PFSK-1 (cell line): ENCODE results near the gene ARHGAP25.
A peak's percentile ranks its signal among the peaks of the same experiment; 100 is the strongest.

Source experiments
- FOXP2 ChIP-seq: optimal IDR thresholded peaks from 2 replicates; pipeline ENCODE3; 2011; ENCODE audit warnings: borderline replicate concordance, control low read depth, inconsistent platforms; ENCODE audit not compliant: insufficient read depth; ENCODE audit errors: extremely low read length, extremely low read depth
- POLR2AphosphoS5 ChIP-seq: IDR thresholded peaks from 2 replicates; pipeline ENCODE4 v1.6.1; 2012; ENCODE audit warnings: low read depth, mild to moderate bottlenecking, control low read depth, low read length, moderate library complexity
- SIN3A ChIP-seq: IDR thresholded peaks from 2 replicates; pipeline ENCODE4 v1.6.1; 2012; ENCODE audit warnings: mild to moderate bottlenecking, low read length, moderate library complexity, borderline replicate concordance; ENCODE audit not compliant: insufficient read depth
- TAF1 ChIP-seq: IDR thresholded peaks from 2 replicates; pipeline ENCODE4 v1.6.1; 2012; ENCODE audit warnings: low read length, control low read depth, borderline replicate concordance; ENCODE audit not compliant: insufficient read depth
- TF ChIP-seq, protein P1 (sequence below), 2 experiments: IDR thresholded peaks; 2 replicates each; pipeline versions ENCODE4 v1.6.1 to v1.8.0; 2011 to 2012; ENCODE audit warnings: low read depth in 2 of 2, low read length in 2 of 2, control low read depth in 1 of 2, inconsistent platforms in 1 of 2, mild to moderate bottlenecking in 1 of 2, moderate library complexity in 1 of 2; ENCODE audit not compliant: insufficient read depth in 1 of 2

The ARHGAP25 gene

DNA sequence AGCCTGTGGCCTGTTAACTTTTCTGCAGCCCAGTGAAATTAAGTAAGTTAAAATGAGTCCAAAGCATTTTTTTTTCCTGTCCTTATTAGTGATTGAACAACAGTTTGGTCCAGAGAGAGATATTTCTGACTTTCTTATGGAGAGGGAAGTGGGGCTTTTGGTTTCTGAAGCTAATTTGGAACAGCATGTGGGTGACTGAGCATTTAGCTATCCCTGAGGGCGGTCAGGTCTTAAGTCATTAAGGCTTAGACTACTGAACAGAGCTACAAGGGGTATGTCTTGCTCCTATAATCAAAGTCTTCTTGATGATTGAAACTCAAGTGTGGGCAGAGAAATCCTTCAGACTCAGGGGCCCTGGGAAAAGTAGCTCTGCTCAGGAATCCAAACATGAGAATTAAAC, 14.0 kb downstream of the ARHGAP25 start:
- no peak for TF ChIP-seq TAF1
- TF ChIP-seq, protein P1, sequence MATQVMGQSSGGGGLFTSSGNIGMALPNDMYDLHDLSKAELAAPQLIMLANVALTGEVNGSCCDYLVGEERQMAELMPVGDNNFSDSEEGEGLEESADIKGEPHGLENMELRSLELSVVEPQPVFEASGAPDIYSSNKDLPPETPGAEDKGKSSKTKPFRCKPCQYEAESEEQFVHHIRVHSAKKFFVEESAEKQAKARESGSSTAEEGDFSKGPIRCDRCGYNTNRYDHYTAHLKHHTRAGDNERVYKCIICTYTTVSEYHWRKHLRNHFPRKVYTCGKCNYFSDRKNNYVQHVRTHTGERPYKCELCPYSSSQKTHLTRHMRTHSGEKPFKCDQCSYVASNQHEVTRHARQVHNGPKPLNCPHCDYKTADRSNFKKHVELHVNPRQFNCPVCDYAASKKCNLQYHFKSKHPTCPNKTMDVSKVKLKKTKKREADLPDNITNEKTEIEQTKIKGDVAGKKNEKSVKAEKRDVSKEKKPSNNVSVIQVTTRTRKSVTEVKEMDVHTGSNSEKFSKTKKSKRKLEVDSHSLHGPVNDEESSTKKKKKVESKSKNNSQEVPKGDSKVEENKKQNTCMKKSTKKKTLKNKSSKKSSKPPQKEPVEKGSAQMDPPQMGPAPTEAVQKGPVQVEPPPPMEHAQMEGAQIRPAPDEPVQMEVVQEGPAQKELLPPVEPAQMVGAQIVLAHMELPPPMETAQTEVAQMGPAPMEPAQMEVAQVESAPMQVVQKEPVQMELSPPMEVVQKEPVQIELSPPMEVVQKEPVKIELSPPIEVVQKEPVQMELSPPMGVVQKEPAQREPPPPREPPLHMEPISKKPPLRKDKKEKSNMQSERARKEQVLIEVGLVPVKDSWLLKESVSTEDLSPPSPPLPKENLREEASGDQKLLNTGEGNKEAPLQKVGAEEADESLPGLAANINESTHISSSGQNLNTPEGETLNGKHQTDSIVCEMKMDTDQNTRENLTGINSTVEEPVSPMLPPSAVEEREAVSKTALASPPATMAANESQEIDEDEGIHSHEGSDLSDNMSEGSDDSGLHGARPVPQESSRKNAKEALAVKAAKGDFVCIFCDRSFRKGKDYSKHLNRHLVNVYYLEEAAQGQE (IDR thresholded peaks at IDR 0.05; ENCODE audit: insufficient read depth in 1 of 2, low read depth in 2 of 2, low read length in 2 of 2), result no peak
- no peak for TF ChIP-seq POLR2AphosphoS5
- no peak for TF ChIP-seq SIN3A
- TF ChIP-seq FOXP2, result no peak

DNA sequence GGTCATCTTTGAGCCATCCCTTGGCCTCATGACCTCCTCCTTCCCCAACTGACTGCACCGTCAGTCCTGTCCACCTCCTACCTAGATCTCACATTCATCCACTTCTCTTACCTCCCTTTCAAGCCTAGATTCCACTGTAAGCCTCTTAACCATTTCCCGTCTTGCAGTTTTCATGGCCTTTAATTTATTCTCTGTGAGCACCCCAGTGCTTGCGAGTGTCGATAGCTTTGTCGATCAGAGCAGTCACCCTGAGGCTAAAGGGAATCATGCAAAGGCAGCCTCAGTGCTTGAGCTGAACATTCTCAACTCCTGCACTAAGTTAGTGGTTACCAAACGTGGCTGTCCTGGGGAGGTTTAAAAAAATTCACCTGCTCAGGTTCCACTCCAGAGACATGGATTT, 14.7 kb downstream of the ARHGAP25 start:
- TF ChIP-seq FOXP2, result no peak
- TF ChIP-seq, protein P1 (IDR thresholded peaks at IDR 0.05; ENCODE audit: insufficient read depth in 1 of 2, low read depth in 2 of 2, low read length in 2 of 2), result no peak
- TF ChIP-seq TAF1, result no peak
- TF ChIP-seq SIN3A, result no peak
- no peak for TF ChIP-seq POLR2AphosphoS5

DNA sequence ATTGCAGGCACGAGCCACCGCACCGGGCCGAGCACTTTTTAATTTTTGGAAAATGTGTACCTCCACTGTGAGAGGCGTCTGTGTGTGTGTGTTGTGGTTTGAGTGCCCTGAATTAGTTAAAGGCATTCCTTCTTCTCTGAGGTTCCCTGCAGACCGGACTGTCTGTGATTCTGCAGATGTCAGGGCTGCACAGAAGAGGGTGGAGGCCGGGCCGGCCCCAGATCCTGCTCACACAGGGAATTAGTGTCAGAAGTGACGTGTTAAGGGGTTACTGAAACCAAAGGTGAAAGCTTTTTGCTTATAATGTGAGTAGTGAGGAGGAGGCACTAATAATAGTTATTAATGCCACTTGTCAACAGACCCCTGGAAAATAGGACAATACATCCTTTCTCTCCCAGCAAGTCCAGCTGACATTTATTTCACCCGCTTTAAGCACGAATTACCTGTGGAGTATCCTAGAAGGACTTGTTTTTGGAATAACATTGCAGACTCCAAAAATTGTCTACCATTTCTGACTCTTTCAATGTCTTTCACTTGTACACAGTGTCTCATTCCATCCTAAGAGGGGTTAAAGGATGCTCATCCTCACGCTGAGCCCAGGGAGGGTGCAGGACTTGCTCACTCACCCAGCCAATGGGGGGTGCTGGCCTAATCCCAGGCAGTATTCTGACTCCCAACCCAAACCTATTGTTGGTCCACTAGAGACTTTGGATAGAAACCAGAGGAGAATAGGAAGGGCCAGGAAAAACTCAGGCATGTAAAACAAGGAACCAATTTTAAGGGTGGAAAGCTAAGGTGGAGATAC, 16.2 kb downstream of the ARHGAP25 start:
- no peak for TF ChIP-seq FOXP2
- TF ChIP-seq, protein P1 (IDR thresholded peaks at IDR 0.05; ENCODE audit: insufficient read depth in 1 of 2, low read depth in 2 of 2, low read length in 2 of 2), result no peak
- TF ChIP-seq TAF1, result no peak
- TF ChIP-seq POLR2AphosphoS5, result no peak
- no peak for TF ChIP-seq SIN3A

DNA sequence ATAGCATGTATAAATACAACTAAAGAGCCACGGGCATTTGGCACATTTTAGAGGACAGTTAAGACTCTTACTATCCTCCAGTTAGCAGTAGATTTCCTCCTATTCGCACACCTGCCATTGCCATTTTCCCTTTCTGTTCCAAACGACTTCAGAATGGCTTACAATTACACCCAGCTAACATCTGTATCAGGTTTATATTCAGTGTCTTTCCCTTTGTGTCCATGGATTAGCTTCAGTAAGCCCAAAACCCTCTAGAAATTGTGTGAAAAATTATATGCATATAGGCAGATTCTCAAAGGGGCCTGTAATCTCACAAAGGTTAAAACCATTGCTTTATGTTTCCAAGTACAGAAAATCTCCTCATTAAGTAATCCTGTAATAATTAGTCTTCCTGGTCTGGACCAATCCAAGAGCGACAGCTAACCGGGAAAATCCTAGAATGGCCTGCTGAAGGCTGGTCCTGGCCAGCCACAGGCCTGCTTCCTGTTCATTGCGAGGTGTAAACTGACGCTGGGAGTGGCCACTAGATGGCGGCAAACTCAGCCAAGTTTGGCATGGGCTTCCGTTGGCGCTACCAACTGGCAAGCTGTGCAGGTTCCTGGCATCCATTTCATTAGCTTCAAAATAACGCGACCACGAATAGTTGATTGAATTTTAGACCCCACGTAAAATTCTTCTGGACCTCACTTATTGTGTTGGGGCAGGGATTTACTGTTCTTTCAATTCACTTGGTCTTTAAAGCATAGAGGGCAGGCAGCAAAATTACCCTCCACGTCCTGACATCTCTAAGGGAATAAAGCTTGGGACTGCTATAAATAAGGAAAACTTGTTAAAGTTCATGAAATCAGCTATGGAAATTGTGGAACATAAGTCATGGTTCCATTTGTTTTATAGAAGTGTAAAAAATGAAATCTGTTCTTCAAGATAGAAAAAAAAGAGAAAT, 17.1 kb downstream of the ARHGAP25 start:
- TF ChIP-seq SIN3A (no peak), FOXP2 (peak; percentile 28), TAF1 (no peak), POLR2AphosphoS5 (no peak)
- TF ChIP-seq, protein P1 (IDR thresholded peaks at IDR 0.05; ENCODE audit: insufficient read depth in 1 of 2, low read depth in 2 of 2, low read length in 2 of 2), result no peak
